Fibroblast of lung (primary cell): ENCODE data around the gene NFKBIE. TPM values are rescaled to one million over a fixed set of nuclear protein-coding genes. Genes with fewer than 3 reads are reported as not detected.
A peak's percentile ranks its signal among the peaks of the same experiment; 100 is the strongest.
"Not testable (repeated sequence)": the region's sequence is repeated elsewhere in the genome, so short reads cannot be mapped to it uniquely, and the experiment has no call there.

ENCODE experiments used
- DNase-seq, 2 donors: peaks; one replicate each; pipeline versions ENCODE4 v3.0.0 to v3.0.0-alpha.2; 2010; ENCODE audit warnings: low read depth in 2 of 2
- H2AFZ ChIP-seq: 2 replicates; pipeline ENCODE4 v1.5.1; 2012; ENCODE audit warnings: low read length, control low read depth, inconsistent platforms
- H3K27ac ChIP-seq: 2 replicates; pipeline ENCODE4 v1.5.1; 2011; ENCODE audit warnings: low read length, control low read depth; ENCODE audit not compliant: insufficient read depth
- H3K27me3 ChIP-seq: 2 replicates; pipeline ENCODE4 v1.5.1; 2011; ENCODE audit warnings: mild to moderate bottlenecking, low read length; ENCODE audit not compliant: control insufficient read depth, insufficient read depth
- H3K36me3 ChIP-seq: 2 replicates; pipeline ENCODE4 v1.5.1; 2011; ENCODE audit warnings: low read length; ENCODE audit not compliant: control insufficient read depth, insufficient read depth
- H3K4me1 ChIP-seq: 2 replicates; pipeline ENCODE4 v1.5.1; 2011; ENCODE audit warnings: low read length; ENCODE audit not compliant: control insufficient read depth, insufficient read depth; ENCODE audit errors: extremely low read depth
- H3K4me2 ChIP-seq: 2 replicates; pipeline ENCODE4 v1.5.1; 2011; ENCODE audit warnings: low read length, control low read depth; ENCODE audit not compliant: insufficient read depth; ENCODE audit errors: extremely low read depth
- H3K4me3 ChIP-seq, 4 experiments: fragments of 200-600 bp in 1 of 4; sonication (generic) in 1 of 4; replicated peaks in 1 of 4; 2 replicates each; pipeline ENCODE4 v1.5.1; 2011 to 2016; ENCODE audit warnings: low read length in 4 of 4, low read depth in 3 of 4, mild to moderate bottlenecking in 3 of 4, control low read depth in 2 of 4, inconsistent platforms in 1 of 4, mixed read lengths in 1 of 4; ENCODE audit not compliant: insufficient read depth in 1 of 4; ENCODE audit errors: control extremely low read depth in 1 of 4
- H3K79me2 ChIP-seq: 2 replicates; pipeline ENCODE4 v1.5.1; 2012; ENCODE audit warnings: mild to moderate bottlenecking, low read length, inconsistent platforms; ENCODE audit not compliant: control insufficient read depth, insufficient read depth
- H3K9ac ChIP-seq: 2 replicates; pipeline ENCODE4 v1.5.1; 2011; ENCODE audit warnings: mild to moderate bottlenecking, low read length, control low read depth; ENCODE audit not compliant: insufficient read depth
- H3K9me3 ChIP-seq: 2 replicates; pipeline ENCODE4 v1.5.1; 2012; ENCODE audit warnings: low read depth, low read length; ENCODE audit not compliant: control insufficient read depth, insufficient read depth
- H4K20me1 ChIP-seq: 2 replicates; pipeline ENCODE4 v1.5.1; 2011; ENCODE audit warnings: low read length; ENCODE audit not compliant: control insufficient read depth, insufficient read depth; ENCODE audit errors: extremely low read depth
- EZH2 ChIP-seq: IDR thresholded peaks from 2 replicates; pipeline ENCODE4 v1.5.1; 2012; ENCODE audit warnings: low read length, control low read depth, mild to moderate bottlenecking; ENCODE audit errors: missing control alignments
- polyA minus RNA-seq: library from RNA; depleted of rRNA, polyadenylated mRNA; stranded (reverse); fragments of >200 nt; gene quantifications from 2 replicates; pipeline ENCODE4 v1.2.3, GENCODE V29; 2011; ENCODE audit warnings: low replicate concordance
- polyA plus RNA-seq, 2 donors: library from polyadenylated mRNA; depleted of rRNA in 1 of 2; stranded (reverse) in 1 of 2; unstranded in 1 of 2; fragments of >200 nt; gene quantifications; 2 replicates each; pipeline ENCODE4 v1.2.1, GENCODE V29; 2011 to 2012; ENCODE audit warnings: missing spikeins in 1 of 2
- total RNA-seq: library from RNA; depleted of rRNA; stranded (reverse); fragments of >200 nt; gene quantifications from 2 replicates; pipeline ENCODE4 v1.2.1, GENCODE V29; 2014
- TF ChIP-seq, protein P1 (sequence below), 2 donors: IDR thresholded peaks in 1 of 2; conservative IDR thresholded peaks in 1 of 2; 1 replicate in 1 of 2; 2 replicates in 1 of 2; pipeline ENCODE4 v1.5.1; 2011 to 2012; ENCODE audit warnings: low read length in 2 of 2, control low read depth in 1 of 2, inconsistent platforms in 1 of 2, low read depth in 1 of 2, mild to moderate bottlenecking in 1 of 2

The NFKBIE gene, protein sequence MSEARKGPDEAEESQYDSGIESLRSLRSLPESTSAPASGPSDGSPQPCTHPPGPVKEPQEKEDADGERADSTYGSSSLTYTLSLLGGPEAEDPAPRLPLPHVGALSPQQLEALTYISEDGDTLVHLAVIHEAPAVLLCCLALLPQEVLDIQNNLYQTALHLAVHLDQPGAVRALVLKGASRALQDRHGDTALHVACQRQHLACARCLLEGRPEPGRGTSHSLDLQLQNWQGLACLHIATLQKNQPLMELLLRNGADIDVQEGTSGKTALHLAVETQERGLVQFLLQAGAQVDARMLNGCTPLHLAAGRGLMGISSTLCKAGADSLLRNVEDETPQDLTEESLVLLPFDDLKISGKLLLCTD
- total RNA-seq = 5.4 and 6.4 TPM in 2 replicates
- polyA plus RNA-seq = 1.6 and 3.7 TPM in 2 replicates
- 3.8 and 5.9 TPM in 2 replicates for polyA plus RNA-seq (2012)
- 0.71 and 7.1 TPM in 2 replicates for polyA minus RNA-seq

DNA sequence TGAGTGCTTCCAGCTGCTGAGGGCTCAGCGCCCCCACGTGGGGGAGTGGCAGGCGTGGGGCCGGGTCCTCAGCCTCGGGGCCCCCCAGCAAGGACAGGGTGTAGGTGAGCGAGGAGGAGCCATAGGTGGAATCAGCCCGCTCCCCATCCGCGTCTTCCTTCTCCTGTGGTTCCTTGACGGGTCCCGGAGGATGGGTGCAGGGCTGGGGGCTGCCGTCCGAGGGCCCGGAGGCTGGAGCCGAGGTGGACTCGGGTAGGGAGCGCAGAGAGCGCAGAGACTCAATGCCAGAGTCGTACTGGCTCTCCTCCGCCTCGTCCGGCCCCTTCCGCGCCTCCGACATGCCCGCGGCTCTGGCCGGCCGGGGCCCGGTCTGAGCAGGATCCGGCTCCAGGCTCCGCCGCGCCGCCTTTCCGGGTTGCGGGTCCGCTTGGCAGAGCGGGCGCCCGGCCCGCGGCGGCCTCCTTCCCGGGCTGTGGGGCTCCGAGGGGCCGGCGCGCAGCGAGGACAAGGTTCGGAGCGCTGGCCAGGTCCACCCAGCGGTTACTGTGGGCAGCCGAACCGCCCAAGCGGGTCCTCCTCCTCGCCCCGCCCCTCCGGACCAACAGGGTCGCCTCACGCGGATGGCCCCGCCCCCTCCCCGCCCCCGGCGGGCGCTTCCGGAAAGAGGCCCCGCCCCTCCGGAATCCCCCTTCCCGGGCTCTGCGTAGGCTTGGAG is at the start of gene NFKBIE:
NFKBIE (minus strand) TSS at position 545 of the 715 bp plus-strand sequence; CDS start at position 340, 205 bp downstream.
- Histone ChIP-seq H3K4me3 (peak within 1 kb of the TSS; percentile 59 to 86 (median 72)), H3K27ac (peak within 1 kb of the TSS; percentile 50), H3K36me3 (peaks cover under 1% of the 10 kb centered on the region), H3K4me2 (peak within 1 kb of the TSS; percentile 99), H3K9ac (peak within 1 kb of the TSS; percentile 80), H2AFZ (peak within 1 kb of the TSS; percentile 18), H3K4me1 (peaks cover 5% of the 10 kb centered on the region), H3K27me3 (peaks cover 23% of the 10 kb centered on the region), H4K20me1 (peaks cover 2% of the 10 kb centered on the region), H3K9me3 (no peaks in the 10 kb centered on the region), H3K79me2 (no peaks in the 10 kb centered on the region)
- TF ChIP-seq, protein P1, sequence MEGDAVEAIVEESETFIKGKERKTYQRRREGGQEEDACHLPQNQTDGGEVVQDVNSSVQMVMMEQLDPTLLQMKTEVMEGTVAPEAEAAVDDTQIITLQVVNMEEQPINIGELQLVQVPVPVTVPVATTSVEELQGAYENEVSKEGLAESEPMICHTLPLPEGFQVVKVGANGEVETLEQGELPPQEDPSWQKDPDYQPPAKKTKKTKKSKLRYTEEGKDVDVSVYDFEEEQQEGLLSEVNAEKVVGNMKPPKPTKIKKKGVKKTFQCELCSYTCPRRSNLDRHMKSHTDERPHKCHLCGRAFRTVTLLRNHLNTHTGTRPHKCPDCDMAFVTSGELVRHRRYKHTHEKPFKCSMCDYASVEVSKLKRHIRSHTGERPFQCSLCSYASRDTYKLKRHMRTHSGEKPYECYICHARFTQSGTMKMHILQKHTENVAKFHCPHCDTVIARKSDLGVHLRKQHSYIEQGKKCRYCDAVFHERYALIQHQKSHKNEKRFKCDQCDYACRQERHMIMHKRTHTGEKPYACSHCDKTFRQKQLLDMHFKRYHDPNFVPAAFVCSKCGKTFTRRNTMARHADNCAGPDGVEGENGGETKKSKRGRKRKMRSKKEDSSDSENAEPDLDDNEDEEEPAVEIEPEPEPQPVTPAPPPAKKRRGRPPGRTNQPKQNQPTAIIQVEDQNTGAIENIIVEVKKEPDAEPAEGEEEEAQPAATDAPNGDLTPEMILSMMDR (conservative IDR thresholded peaks at IDR 0.05 in 1 of 2, IDR thresholded peaks at IDR 0.05 in 1 of 2; ENCODE audit: low read depth in 1 of 2, low read length in 2 of 2) = no peak
- TF ChIP-seq EZH2 = no peak
- DNase-seq = peak; percentile 84 to 88

DNA sequence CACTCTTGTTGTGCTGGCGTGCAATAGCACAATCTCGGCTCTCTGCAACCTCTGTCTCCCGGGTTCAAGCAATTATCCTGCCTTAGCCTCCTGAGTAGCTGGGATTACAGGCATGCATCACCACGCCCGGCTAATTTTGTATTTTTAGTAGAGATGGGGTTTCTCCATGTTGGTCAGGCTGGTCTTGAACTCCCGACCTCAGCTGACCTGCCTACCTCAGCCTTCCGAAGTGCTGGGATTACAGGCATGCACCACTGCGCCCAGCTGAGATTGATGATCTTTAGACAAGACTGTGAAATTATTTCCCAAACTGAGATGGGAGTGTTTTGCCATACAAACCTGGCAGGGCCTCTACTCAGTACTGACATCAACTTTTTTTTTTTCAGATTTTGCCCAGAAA is 49.3 kb upstream of the NFKBIE start:
- not testable (repeated sequence) for H3K4me3 ChIP-seq, H3K4me2 ChIP-seq, H3K27ac ChIP-seq, H3K9me3 ChIP-seq, H3K9ac ChIP-seq, H3K79me2 ChIP-seq, H2AFZ ChIP-seq, H3K4me1 ChIP-seq, H4K20me1 ChIP-seq, DNase-seq
- peaks cover 11% of the 10 kb centered on the region for H3K36me3 ChIP-seq
- peaks cover 17% of the 10 kb centered on the region for H3K27me3 ChIP-seq

DNA sequence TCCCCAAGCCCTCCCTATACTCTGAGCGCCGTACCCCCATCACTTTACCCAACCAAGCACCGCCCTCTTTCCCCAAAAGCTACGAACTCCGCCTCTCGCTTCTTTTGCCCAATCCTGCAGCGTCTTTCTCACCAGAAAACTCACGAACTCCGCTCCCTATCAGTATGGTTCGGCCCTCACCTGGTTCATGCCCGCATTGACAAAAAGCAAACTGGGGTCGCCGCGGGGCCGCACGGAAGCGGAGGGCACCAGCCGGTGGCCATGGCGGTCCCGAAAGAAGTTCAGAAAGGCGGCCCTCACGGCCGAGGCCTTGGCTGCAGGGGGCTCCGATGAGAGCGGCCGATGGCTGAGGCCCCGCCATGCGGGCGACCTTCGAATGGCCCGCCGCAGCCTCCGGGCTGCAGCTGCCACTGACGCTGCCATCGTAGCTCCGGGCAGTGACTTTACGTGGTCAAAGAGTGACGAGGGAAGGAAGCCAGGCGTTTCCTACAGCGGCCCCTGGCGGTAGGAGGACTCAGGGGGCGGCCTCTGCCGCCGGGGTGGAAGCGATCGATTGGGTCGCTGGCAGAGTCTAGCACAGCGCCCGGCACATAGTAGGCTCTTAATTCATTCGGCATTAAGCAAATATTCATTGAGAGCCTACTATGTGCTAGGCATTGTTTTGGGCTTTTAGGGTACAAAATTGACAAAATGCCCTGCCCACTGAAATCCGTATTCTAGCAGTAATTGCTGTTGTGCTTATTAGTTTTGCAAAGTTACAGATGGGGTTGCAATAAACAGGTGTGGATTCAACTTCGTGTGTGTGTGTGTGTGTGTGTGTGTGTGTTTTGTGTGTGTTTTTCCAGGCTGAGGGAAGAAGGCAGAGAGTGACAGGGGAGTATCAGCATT is 47.8 kb upstream of the NFKBIE start, which contains the start of gene AARS2:
AARS2 (minus strand) TSS at position 447 of the 888 bp plus-strand sequence; CDS start at position 423, 24 bp downstream.
- peak within 1 kb of the TSS; percentile 63 for H3K27ac ChIP-seq
- no peaks in the 10 kb centered on the region for H4K20me1 ChIP-seq
- peak; percentile 79 to 87 for DNase-seq
- peak within 1 kb of the TSS; percentile 65 for H3K9ac ChIP-seq
- peaks cover 11% of the 10 kb centered on the region for H3K4me1 ChIP-seq
- H3K4me2 ChIP-seq = peak within 1 kb of the TSS; percentile 94
- H3K27me3 ChIP-seq = peaks cover 3% of the 10 kb centered on the region
- no peak for TF ChIP-seq EZH2
- TF ChIP-seq, protein P1 (conservative IDR thresholded peaks at IDR 0.05 in 1 of 2, IDR thresholded peaks at IDR 0.05 in 1 of 2; ENCODE audit: low read depth in 1 of 2, low read length in 2 of 2) = peak; percentile 97 to 98
- H3K4me3 ChIP-seq = peak within 1 kb of the TSS; percentile 61 to 97 (median 78)
- peaks cover 6% of the 10 kb centered on the region for H3K79me2 ChIP-seq
- peak within 1 kb of the TSS; percentile 89 for H2AFZ ChIP-seq
- H3K9me3 ChIP-seq = no peaks in the 10 kb centered on the region
- H3K36me3 ChIP-seq = peaks cover 11% of the 10 kb centered on the region
